Cardiac fibroblast (primary cell): Measurements from ENCODE around the gene ZNF133.

Experiments used
- DNase-seq, 2 donors: peaks; one replicate each; pipeline versions ENCODE4 v3.0.0 to v3.0.0-alpha.2; 2010; ENCODE audit warnings: low read depth in 2 of 2
- H3K4me3 ChIP-seq, 2 donors: replicated peaks in 1 of 2; 1 replicate in 1 of 2; 2 replicates in 1 of 2; pipeline ENCODE4 v1.5.1; 2011; ENCODE audit warnings: low read depth in 2 of 2, low read length in 2 of 2, mild to moderate bottlenecking in 2 of 2, moderate library complexity in 1 of 2
- TF ChIP-seq, protein P1 (sequence below): IDR thresholded peaks from one replicate; pipeline ENCODE4 v1.5.1; 2011; ENCODE audit warnings: low read depth, mild to moderate bottlenecking, low read length, inconsistent platforms

The ZNF133 gene

DNA sequence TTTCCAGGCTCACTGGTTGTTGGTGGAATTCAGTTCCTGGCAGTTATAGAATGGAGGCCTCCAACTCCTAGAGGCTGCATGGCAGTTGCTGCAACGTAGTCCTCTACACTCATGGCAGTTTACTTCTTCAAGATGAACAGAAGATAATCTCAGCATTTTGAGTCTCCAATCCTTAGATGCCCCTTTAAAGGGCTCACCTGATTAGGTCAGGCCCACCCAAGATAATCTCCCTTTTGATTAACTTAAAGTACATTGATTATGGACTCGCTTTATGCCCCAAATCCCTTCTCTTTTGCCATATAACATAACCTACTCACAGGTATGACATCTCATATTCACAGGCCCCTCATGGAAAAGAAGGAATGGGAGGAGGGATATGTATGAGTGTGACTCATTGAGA is 76.4 kb downstream of the ZNF133 start:
- TF ChIP-seq, protein P1, sequence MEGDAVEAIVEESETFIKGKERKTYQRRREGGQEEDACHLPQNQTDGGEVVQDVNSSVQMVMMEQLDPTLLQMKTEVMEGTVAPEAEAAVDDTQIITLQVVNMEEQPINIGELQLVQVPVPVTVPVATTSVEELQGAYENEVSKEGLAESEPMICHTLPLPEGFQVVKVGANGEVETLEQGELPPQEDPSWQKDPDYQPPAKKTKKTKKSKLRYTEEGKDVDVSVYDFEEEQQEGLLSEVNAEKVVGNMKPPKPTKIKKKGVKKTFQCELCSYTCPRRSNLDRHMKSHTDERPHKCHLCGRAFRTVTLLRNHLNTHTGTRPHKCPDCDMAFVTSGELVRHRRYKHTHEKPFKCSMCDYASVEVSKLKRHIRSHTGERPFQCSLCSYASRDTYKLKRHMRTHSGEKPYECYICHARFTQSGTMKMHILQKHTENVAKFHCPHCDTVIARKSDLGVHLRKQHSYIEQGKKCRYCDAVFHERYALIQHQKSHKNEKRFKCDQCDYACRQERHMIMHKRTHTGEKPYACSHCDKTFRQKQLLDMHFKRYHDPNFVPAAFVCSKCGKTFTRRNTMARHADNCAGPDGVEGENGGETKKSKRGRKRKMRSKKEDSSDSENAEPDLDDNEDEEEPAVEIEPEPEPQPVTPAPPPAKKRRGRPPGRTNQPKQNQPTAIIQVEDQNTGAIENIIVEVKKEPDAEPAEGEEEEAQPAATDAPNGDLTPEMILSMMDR, result no peak
- DNase-seq, result no peak
- no peak overlapping the region for H3K4me3 ChIP-seq
